ENCODE results near the gene CRABP2.

CRABP2 gene

DNA sequence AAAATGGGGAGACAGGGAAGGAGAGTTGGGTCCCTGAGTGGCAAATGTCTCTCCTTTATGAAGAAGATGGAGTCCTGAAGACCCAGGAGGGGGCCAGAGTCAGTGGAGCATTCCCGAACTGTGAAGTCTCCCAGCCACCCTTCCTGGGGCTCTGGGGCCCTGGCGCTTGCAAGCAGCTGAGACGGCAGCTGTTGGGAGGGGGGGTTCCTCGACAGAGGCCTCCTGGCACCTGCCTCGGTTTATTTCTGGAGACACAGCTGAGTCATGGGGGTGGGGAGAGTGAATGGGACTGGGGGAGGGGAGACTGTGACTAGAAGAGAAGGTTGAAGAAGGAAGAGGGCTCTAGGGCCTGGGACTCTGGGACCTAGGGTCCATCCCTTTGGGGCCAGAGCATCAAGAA, 42.2 kb downstream of the CRABP2 start:
- Histone ChIP-seq H3K27ac (peak overlapping the region in 6 of 21 experiments; percentile 5 to 80 (median 68)), H3K4me3 (no peak overlapping the region)

GRCh38 chr1:156662800-156663055, 42.7 kb downstream of the CRABP2 start:
- Histone ChIP-seq H3K4me3 (no peak overlapping the region), H3K27ac (peak overlapping the region in 13 of 21 experiments; percentile 22 to 80 (median 67))

GRCh38 chr1:156662005-156662799, 43.2 kb downstream of the CRABP2 start:
- Histone ChIP-seq H3K4me3 (no peak overlapping the region), H3K27ac (peak overlapping the region in 20 of 21 experiments; percentile 24 to 80 (median 66))

DNA sequence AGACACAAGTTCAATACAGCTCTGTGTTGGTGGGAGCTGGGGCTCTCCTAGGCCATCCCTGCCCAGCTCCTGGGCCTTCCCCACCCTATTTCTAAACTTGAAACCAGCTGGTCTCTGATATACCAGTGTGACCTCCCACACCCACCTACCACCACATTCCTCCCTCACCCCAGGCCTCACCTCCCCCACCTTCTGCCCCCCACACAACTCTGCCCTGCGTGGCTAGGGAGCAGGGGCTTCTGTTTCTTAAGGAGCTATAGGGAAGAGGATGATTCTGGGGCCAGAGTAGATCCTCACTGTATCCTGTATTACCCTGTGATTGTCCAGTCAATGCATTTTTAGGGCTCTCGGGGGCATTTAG, 44.7 kb downstream of the CRABP2 start:
- Histone ChIP-seq H3K27ac (peak overlapping the region in 19 of 21 experiments; percentile 1 to 80 (median 62)), H3K4me3 (no peak overlapping the region)

DNA sequence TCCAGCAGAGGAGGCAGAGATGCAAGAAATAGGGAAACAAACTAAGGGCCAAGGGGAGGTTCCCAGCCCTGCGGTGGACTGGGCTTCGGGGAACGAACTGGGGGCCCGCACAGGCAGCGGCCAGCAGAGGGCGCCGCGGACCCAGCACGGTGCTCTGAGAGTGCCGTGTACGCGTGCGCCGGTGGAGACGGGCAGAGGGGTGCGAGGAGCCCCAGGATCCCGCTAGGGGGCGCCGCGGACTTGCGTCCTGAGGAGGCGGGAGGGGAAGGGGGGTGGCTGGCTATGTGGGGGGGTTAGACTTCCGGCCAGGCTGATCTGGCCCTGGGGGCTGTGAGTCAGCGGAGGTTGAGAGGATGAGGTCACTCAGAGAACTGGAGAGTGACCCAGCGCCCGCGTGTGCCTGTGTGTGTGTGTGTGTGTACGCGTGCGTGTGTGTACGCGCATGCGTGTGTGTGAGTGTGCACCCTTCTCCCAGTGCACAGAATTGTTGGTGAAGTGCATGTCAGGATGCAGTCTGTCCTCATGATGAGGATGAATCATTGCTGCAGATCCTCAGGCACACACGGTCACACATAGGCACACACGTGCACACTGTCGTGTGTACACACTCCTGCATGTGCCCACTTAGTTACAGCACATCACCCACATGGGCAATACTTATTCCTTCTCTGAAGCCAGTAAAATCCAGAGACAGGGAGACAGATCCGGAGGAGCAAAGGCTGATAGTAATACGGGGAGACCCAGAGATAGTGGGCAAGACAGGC, 45.2 kb downstream of the CRABP2 start:
- H3K27ac ChIP-seq, result peak overlapping the region in 20 of 21 experiments; percentile 1 to 80 (median 58)
- no peak overlapping the region for H3K4me3 ChIP-seq

- Histone ChIP-seq H3K4me3 (no peak overlapping the region), H3K27ac (peak overlapping the region in 5 of 21 experiments; percentile 6 to 29 (median 9))
These were observed 45.8 kb downstream of the CRABP2 start for GRCh38 chr1:156659661-156659987.

GRCh38 chr1:156658945-156659574, 46.3 kb downstream of the CRABP2 start:
- peak overlapping the region in 1 of 21 experiments; percentile 7 for H3K27ac ChIP-seq
- H3K4me3 ChIP-seq, result no peak overlapping the region

- no peak overlapping the region for H3K27ac ChIP-seq
- no peak overlapping the region for H3K4me3 ChIP-seq
These were observed 46.9 kb downstream of the CRABP2 start for GRCh38 chr1:156658496-156658895.

DNA sequence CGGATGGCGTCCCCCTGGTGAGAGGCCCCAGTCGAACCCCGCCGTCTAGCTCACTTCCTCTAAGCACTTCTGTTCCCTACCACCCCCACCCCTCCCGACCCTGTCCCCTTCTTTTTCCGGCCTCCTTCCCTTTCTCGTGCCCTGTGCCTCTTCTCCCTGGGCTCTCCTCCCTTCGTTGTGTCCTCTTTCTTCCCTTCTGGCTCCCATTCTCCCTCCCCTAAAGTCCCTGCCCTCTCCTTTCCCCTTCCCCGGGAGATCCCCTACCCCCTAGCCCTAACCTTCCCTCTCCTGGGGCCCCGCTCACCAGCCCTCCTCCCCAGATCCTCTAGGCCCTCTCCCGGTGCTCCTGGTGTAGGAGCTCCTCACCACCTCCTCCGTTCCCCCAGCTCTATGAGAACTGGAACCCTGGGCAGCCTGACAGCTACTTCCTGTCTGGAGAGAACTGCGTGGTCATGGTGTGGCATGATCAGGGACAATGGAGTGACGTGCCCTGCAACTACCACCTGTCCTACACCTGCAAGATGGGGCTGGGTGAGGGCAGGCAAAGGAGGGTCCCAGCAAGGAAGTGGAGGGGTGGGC, 47.6 kb downstream of the CRABP2 start:
- H3K4me3 ChIP-seq, result peak overlapping the region in 1 of 7 experiments; percentile 4
- H3K27ac ChIP-seq, result no peak overlapping the region

- Histone ChIP-seq H3K4me3 (peak overlapping the region in 4 of 7 experiments; percentile 3 to 24 (median 6)), H3K27ac (no peak overlapping the region)
These were observed 48.3 kb downstream of the CRABP2 start for GRCh38 chr1:156656806-156657740.

GRCh38 chr1:156655904-156656516, 49.4 kb downstream of the CRABP2 start:
- Histone ChIP-seq H3K27ac (no peak overlapping the region), H3K4me3 (no peak overlapping the region)

- H3K27ac ChIP-seq, result no peak overlapping the region
These were observed 50.1 kb downstream of the CRABP2 start for GRCh38 chr1:156655151-156655903.

GRCh38 chr1:156654700-156655099, 50.7 kb downstream of the CRABP2 start:
- H3K4me3 ChIP-seq, result no peak overlapping the region
- no peak overlapping the region for H3K27ac ChIP-seq

More at GRCh38 chr1:156655151-156655903, 50.1 kb downstream of the CRABP2 start:
- no peak overlapping the region for H3K4me3 ChIP-seq

DNA sequence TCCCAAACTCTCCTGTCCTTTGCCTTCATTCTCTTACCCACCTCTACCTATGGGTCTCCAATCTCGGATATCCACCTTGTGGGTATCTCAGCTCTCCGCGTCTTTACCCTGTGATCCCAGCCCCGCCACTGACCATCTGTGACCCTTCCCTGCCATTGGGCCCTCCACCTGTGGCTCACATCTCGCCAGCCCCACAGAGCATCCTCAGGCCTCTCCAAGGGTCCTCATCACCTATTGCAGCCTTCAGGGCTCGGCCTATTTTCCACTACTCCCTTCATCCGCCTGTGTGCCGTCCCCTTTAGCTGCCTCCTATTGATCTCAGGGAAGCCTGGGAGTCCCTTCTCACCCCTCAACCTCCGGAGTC, 52.4 kb downstream of the CRABP2 start:
- Histone ChIP-seq H3K27ac (no peak overlapping the region), H3K4me3 (no peak overlapping the region)

DNA sequence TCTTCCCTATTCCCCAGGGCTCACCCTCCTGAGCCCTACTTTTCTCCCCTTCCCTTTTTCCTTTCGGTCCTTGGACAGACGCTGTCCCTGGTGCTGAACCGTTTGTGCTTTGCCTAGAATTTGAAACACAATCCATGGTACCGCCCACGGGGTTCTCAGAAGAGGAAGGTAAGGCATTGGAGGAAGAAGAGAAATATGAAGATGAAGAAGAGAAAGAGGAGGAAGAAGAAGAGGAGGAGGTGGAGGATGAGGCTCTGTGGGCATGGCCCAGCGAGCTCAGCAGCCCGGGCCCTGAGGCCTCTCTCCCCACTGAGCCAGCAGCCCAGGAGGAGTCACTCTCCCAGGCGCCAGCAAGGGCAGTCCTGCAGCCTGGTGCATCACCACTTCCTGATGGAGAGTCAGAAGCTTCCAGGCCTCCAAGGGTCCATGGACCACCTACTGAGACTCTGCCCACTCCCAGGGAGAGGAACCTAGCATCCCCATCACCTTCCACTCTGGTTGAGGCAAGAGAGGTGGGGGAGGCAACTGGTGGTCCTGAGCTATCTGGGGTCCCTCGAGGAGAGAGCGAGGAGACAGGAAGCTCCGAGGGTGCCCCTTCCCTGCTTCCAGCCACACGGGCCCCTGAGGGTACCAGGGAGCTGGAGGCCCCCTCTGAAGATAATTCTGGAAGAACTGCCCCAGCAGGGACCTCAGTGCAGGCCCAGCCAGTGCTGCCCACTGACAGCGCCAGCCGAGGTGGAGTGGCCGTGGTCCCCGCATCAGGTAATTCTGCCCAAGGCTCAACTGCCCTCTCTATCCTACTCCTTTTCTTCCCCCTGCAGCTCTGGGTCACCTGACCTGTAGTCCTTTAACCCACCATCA, 53.0 kb downstream of the CRABP2 start:
- Histone ChIP-seq H3K27ac (no peak overlapping the region), H3K4me3 (no peak overlapping the region)

Measured in skin epidermis (tissue), 12 donors.